ENCODE measurements around the gene PPP1R27.

DNA sequence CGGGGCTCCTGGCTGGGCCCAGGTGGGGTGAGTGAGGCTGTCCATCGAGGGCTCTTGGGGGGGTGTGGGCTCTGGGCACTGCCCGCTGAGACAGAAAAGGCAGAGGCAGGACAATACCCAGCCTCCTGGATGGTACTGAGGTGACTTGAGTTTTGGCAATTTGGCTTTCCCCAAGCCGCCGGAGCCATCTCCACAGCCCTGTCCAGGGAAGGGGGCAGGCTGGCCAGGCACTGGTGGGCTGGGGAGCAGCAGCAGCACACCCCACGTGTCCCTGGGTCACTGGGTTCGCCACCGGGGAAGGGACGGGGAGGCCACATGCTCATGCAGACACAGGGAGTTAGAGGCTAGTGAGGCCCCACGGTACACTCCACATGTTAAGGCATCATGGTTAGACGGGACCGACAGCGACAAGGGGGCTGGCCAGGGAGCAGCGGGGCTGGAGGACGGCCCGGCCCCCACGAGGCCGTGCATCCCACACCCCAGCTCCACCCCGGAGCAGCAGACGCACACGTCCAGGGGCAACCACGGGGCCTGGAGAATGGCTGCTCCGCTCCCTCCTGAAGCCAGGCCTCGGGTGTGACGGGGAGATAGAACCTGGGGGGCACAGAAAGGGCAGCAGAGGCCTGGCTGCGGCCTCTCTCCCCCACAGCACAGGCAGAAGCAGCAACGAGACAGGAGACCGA is 33.3 kb upstream of the PPP1R27 start:
- TF ChIP-seq, protein P1, sequence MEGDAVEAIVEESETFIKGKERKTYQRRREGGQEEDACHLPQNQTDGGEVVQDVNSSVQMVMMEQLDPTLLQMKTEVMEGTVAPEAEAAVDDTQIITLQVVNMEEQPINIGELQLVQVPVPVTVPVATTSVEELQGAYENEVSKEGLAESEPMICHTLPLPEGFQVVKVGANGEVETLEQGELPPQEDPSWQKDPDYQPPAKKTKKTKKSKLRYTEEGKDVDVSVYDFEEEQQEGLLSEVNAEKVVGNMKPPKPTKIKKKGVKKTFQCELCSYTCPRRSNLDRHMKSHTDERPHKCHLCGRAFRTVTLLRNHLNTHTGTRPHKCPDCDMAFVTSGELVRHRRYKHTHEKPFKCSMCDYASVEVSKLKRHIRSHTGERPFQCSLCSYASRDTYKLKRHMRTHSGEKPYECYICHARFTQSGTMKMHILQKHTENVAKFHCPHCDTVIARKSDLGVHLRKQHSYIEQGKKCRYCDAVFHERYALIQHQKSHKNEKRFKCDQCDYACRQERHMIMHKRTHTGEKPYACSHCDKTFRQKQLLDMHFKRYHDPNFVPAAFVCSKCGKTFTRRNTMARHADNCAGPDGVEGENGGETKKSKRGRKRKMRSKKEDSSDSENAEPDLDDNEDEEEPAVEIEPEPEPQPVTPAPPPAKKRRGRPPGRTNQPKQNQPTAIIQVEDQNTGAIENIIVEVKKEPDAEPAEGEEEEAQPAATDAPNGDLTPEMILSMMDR (IDR thresholded peaks at IDR 0.05), result no peak
- no peak for TF ChIP-seq POLR2A (IDR thresholded peaks at IDR 0.05)
